ENCODE data around the gene ST3GAL3. TPM values are rescaled to one million over a fixed set of nuclear protein-coding genes. Genes with fewer than 3 reads are reported as not detected.

ST3GAL3 gene
- total and polyA plus RNA-seq, 10 of the 15 experiments (the other 5 are each of a cell fraction or from before 2014, with no cell fraction given), result 1.2 to 19.3 (median 11.0) TPM

- WGBS (ENCODE audit: insufficient coverage, insufficient replicate concordance, low lambda C conversion rate, missing lambda C conversion rate), result 89% methylated on average over 4 of the region's 4 CpGs
- H3K4me2 ChIP-seq (ENCODE audit: control insufficient read depth, insufficient read depth), result no peak overlapping the region
- CTCF ChIA-PET, result interaction anchor here (0.9 kb wide), 1 partner anchor 41 kb away, joined by 3 read pairs; no protein-coding TSS in a partner anchor
- H3K4me1 ChIP-seq (ENCODE audit: control insufficient read depth, insufficient read depth, low read length), result no peaks in the 10 kb centered on the region
- H3K27me3 ChIP-seq (replicated peaks in 1 of 2; ENCODE audit: control insufficient read depth in 2 of 2, insufficient read depth in 2 of 2, low read length in 1 of 2), result no peaks in the 10 kb centered on the region
- intact Hi-C loops (cut with micrococcal nuclease; ENCODE audit: unreplicated experiment) (no loop called here), in situ Hi-C loops (cut with MboI) (no loop called here)
- no peak overlapping the region for H3K27ac ChIP-seq (ENCODE audit: control insufficient read depth, insufficient read depth)
- no peak overlapping the region for H3K9ac ChIP-seq (ENCODE audit: control insufficient read depth, insufficient read depth, low read length)
- RAD21 ChIA-PET (ENCODE audit: unreplicated experiment), result no interaction called here
- H3K4me3 ChIP-seq, result no peak overlapping the region
- SMC1A ChIA-PET (ENCODE audit: uncharacterized antibody, unreplicated experiment), result no interaction called here
- POLR2A ChIA-PET, result no interaction called here
- H3K9me3 ChIP-seq (replicated peaks; ENCODE audit: control insufficient read depth, insufficient read depth, low read length), result no peaks in the 10 kb centered on the region; the same call in 1 of the 3 replicates
- DNase-seq (ENCODE audit: low read depth, low spot score) (no peak), FAIRE-seq (no peak), ATAC-seq (no peak)
- H2AFZ ChIP-seq (ENCODE audit: control insufficient read depth, low read depth, low read length), result no peak overlapping the region
- H3K36me3 ChIP-seq (ENCODE audit: control insufficient read depth in 2 of 2, insufficient read depth in 2 of 2, low read length in 1 of 2), result no peaks in the 10 kb centered on the region; a peak in 1 of 4 replicates
- no TSS peak for BruUV-seq (replicated peaks)
- H3K79me2 ChIP-seq (ENCODE audit: control insufficient read depth, insufficient read depth, low read length), result no peaks in the 10 kb centered on the region
- no peaks in the 10 kb centered on the region for H4K20me1 ChIP-seq (ENCODE audit: control insufficient read depth, insufficient read depth)
- TF ChIP-seq ZNF622 (IDR thresholded peaks at IDR 0.05) (no peak), STAT3 (IDR thresholded peaks at IDR 0.05; ENCODE audit: low read depth, low read length) (no peak), HDAC6 (IDR thresholded peaks at IDR 0.05; ENCODE audit: unreplicated experiment) (no peak), RB1 (IDR thresholded peaks at IDR 0.05; ENCODE audit: borderline replicate concordance) (no peak), YY1 (IDR thresholded peaks at IDR 0.05; ENCODE audit: low read depth, low read length) (no peak), SREBF1 (IDR thresholded peaks at IDR 0.05; ENCODE audit: low read length) (no peak), ATF3 (IDR thresholded peaks at IDR 0.05; ENCODE audit: borderline replicate concordance, extremely low read depth, low read depth, low read length) (no peak), MTA2 (IDR thresholded peaks at IDR 0.05; ENCODE audit: low read depth) (no peak), USF2 (IDR thresholded peaks at IDR 0.05; ENCODE audit: borderline replicate concordance, low read depth, low read length) (no peak), ZBTB33 (IDR thresholded peaks at IDR 0.05) (no peak), ZBTB4 (CRISPR knock-in tag; IDR thresholded peaks at IDR 0.05) (no peak), SRF (IDR thresholded peaks at IDR 0.05; ENCODE audit: low read depth in 2 of 2, low read length in 2 of 2) (no peak), SMAD5 (IDR thresholded peaks at IDR 0.05; ENCODE audit: low read depth) (no peak)
Measured at GRCh38 chr1:43804569-43804968, 97.2 kb downstream of the ST3GAL3 start.

All from GM12878 (cell line).